TTC549 (cell line): ENCODE results near the gene DCAF16.

Experiments
- FAIRE-seq: peaks from 2 replicates; lab custom pipeline; 2012; peaks lifted over from hg19 to GRCh38; lab: Jason Lieb, UNC

The DCAF16 gene

GRCh38 chr4:17781300-17782287, 29.0 kb downstream of the DCAF16 start, which contains the start of gene FAM184B:
Gene FAM184B, minus strand, starts transcription at chr4:17781621. Its CDS starts 322 bp downstream, at chr4:17781299.
- FAIRE-seq = no peak

- no peak for FAIRE-seq
Observed at GRCh38 chr4:17780501-17781299, 29.9 kb downstream of the DCAF16 start.

GRCh38 chr4:17778431-17778830, 32.1 kb downstream of the DCAF16 start:
- no peak for FAIRE-seq

- no peak for FAIRE-seq
Observed at GRCh38 chr4:17773135-17773698, 37.3 kb downstream of the DCAF16 start.

GRCh38 chr4:17771284-17771908, 39.2 kb downstream of the DCAF16 start:
- FAIRE-seq = no peak

- no peak for FAIRE-seq
Observed at GRCh38 chr4:17770845-17771244, 39.7 kb downstream of the DCAF16 start.

- FAIRE-seq = no peak
Observed at GRCh38 chr4:17769406-17770174, 41.0 kb downstream of the DCAF16 start.

GRCh38 chr4:17766826-17767458, 43.6 kb downstream of the DCAF16 start:
- no peak for FAIRE-seq

GRCh38 chr4:17765514-17766286, 44.9 kb downstream of the DCAF16 start:
- FAIRE-seq = no peak

GRCh38 chr4:17763931-17764330, 46.6 kb downstream of the DCAF16 start:
- FAIRE-seq = no peak

GRCh38 chr4:17763416-17763815, 47.1 kb downstream of the DCAF16 start:
- FAIRE-seq = no peak

- no peak for FAIRE-seq
Observed at GRCh38 chr4:17762726-17763125, 47.8 kb downstream of the DCAF16 start.

GRCh38 chr4:17761062-17761461, 49.5 kb downstream of the DCAF16 start:
- FAIRE-seq = no peak

- FAIRE-seq = no peak
Observed at GRCh38 chr4:17760626-17761025, 49.9 kb downstream of the DCAF16 start.

GRCh38 chr4:17758485-17758884, 52.1 kb downstream of the DCAF16 start:
- FAIRE-seq = no peak

- no peak for FAIRE-seq
Observed at GRCh38 chr4:17757621-17758020, 52.9 kb downstream of the DCAF16 start.

- FAIRE-seq = no peak
Observed at GRCh38 chr4:17753646-17754045, 56.9 kb downstream of the DCAF16 start.
